Measurements from ENCODE around the gene RBM28. TPM values are rescaled to one million over a fixed set of nuclear protein-coding genes. Genes with fewer than 3 reads are reported as not detected.

The RBM28 gene
- total RNA-seq, 1 experiment from 2014 or later = 70.0 TPM

DNA sequence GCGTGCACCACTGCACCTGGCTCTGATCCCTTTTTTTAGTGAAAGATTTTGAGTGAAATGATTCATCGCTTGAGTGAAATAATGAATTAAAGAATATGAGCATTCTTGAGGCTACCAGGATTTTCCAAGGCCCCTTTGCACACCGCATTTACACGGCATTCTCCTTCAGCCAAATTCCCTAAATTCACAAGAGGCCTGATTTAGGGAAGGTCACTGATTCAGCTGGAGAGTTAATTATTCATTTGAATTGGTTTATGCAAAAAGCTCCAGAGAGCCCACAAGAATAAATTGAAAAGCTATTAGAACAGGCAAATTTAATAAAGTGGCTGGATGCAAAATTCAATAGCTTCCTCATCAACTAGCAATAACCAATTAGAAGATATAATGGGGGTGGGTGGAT, 56.2 kb downstream of the RBM28 start:
- H2BK5ac ChIP-seq (ENCODE audit: insufficient read length, low read length) = no peak overlapping the region
- Mint-ChIP-seq H3K27ac (no peak overlapping the region), H3K9me3 (peaks cover 18 to 21% of the 10 kb centered on the region in 2 experiments), H3K36me3 (ENCODE audit: insufficient read depth in 1 of 3, low read depth in 3 of 3) (peaks cover 15 to 22% (median 16%) of the 10 kb centered on the region in 3 experiments), H3K4me3 (no peak overlapping the region), H3K4me1 (no peaks in the 10 kb centered on the region), H3K27me3 (ENCODE audit: low read depth) (no peaks in the 10 kb centered on the region; the same call in 1 of the 2 replicates)
- peaks cover 4% of the 10 kb centered on the region for H3K9me3 ChIP-seq (ENCODE audit: control insufficient read depth, low read depth, low read length)
- H3K23me2 ChIP-seq (ENCODE audit: insufficient read length, low read depth, low read length, poor library complexity, severe bottlenecking) = no peaks in the 10 kb centered on the region
- no peak overlapping the region for H3K4ac ChIP-seq (ENCODE audit: low read depth, low read length)
- no peak overlapping the region for H4K91ac ChIP-seq (ENCODE audit: insufficient read length, low read depth, low read length)
- H3K4me1 ChIP-seq (ENCODE audit: insufficient read depth, low read length) = no peaks in the 10 kb centered on the region
- DNase-seq = no peak
- no peak for TF ChIP-seq CTCF (conservative IDR thresholded peaks at IDR 0.05)
- H3K79me2 ChIP-seq (ENCODE audit: insufficient read depth, low read length) = no peaks in the 10 kb centered on the region
- no CpG with 5 or more reads among the region's 4 CpGs for WGBS (ENCODE audit: extremely low coverage, insufficient read length, low lambda C conversion rate)
- H4K5ac ChIP-seq (ENCODE audit: insufficient read length, low read depth, low read length) = no peak overlapping the region
- H2BK12ac ChIP-seq (ENCODE audit: insufficient read length, low read depth, low read length) = no peak overlapping the region
- H3K79me1 ChIP-seq (ENCODE audit: insufficient read depth, low read depth, low read length, poor library complexity, severe bottlenecking) = no peaks in the 10 kb centered on the region
- no peak overlapping the region for H3K27ac ChIP-seq (ENCODE audit: insufficient read length, low read depth, low read length)
- no peak overlapping the region for H4K8ac ChIP-seq (replicated peaks; ENCODE audit: insufficient read length, low read depth, low read length)
- no peak overlapping the region for H3K56ac ChIP-seq (ENCODE audit: insufficient read length, low read depth, low read length)
- H2BK15ac ChIP-seq (ENCODE audit: low read depth, low read length) = no peak overlapping the region
- no peak overlapping the region for H2AK5ac ChIP-seq (ENCODE audit: insufficient read length, low read length)
- H3K18ac ChIP-seq (ENCODE audit: insufficient read length, low read depth, low read length) = no peak overlapping the region
- no peak overlapping the region for H2BK120ac ChIP-seq (ENCODE audit: low read depth, low read length, poor library complexity, severe bottlenecking)
- H3K9ac ChIP-seq (ENCODE audit: extremely low read depth, insufficient read length, low read length) = no peak overlapping the region
- H3K14ac ChIP-seq (ENCODE audit: insufficient read depth, low read length) = no peak overlapping the region
- H2BK20ac ChIP-seq (ENCODE audit: low read depth, low read length, poor library complexity, severe bottlenecking) = no peak overlapping the region
- no peaks in the 10 kb centered on the region for H4K20me1 ChIP-seq (ENCODE audit: control insufficient read depth, insufficient read depth, insufficient read length)
- no peaks in the 10 kb centered on the region for H3K27me3 ChIP-seq (ENCODE audit: insufficient read depth, low read length)
- H2AFZ ChIP-seq (ENCODE audit: low read length) = no peak overlapping the region
- no peak overlapping the region for H3T11ph ChIP-seq (ENCODE audit: low read length)
- no peak overlapping the region for H3K4me2 ChIP-seq (ENCODE audit: insufficient read depth, insufficient read length, low read length)
- no peak overlapping the region for H3K23ac ChIP-seq (ENCODE audit: insufficient read length, low read depth, low read length)
